Transverse colon (tissue), 4 donors: Measurements from ENCODE around the gene NEU1.
"Not testable (repeated sequence)": the region's sequence is repeated elsewhere in the genome, so short reads cannot be mapped to it uniquely, and the experiment has no call there.

ENCODE experiments used
- POLR2A ChIP-seq: fragments of 450-650 bp; IDR thresholded peaks from one replicate; pipeline ENCODE4 v1.6.1; 2016; ENCODE audit warnings: antibody characterized with exemption, mild to moderate bottlenecking, moderate library complexity
- POLR2AphosphoS5 ChIP-seq, 3 donors: sonication (generic); formaldehyde crosslinking; IDR thresholded peaks; one replicate each; pipeline ENCODE4 v1.6.1; 2016; ENCODE audit warnings: antibody characterized with exemption in 3 of 3
- TF ChIP-seq, protein P1 (sequence below), 5 experiments: fragments of 200-600 bp in 3 of 5; fragments of 450-650 bp in 2 of 5; sonication (generic) in 3 of 5; IDR thresholded peaks; 1 replicate in 2 of 5; 2 replicates in 3 of 5; pipeline ENCODE4 v1.5.1; 2016 to 2017; ENCODE audit warnings: antibody characterized with exemption in 5 of 5, inconsistent platforms in 3 of 5, mild to moderate bottlenecking in 2 of 5, moderate library complexity in 1 of 5

DNA sequence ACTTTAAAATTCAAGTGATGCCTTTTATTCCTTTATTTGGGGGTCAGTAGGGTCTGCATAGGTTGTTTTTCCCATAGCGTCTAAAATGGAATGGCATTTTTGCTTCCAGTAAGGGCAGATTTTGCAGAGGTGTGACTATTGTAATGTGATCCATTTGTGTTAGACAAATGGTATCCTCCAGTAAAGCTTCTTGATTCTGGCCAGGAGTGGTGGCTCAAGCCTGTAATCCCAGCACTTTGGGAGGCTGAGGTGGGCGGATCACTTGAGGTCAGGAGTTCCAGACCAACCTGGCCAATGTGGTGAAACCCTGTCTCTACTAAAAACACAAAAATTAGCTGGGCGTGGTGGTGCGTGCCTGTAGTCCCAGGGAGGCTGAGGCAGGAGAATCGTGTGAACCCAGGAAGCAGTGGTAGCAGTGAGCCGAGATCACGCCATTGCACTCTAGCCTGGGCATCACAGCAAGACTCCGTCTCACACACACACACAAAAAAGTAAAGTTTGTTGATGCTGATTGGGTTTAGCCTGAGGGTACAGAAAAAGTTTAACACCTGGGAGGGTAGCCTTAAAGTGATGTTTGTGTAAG lies 44.6 kb downstream of the NEU1 start:
- TF ChIP-seq POLR2AphosphoS5 (IDR thresholded peaks at IDR 0.05), result peak in 1 of 3 donors; percentile 66
- not testable (repeated sequence) for TF ChIP-seq POLR2A
- TF ChIP-seq, protein P1, sequence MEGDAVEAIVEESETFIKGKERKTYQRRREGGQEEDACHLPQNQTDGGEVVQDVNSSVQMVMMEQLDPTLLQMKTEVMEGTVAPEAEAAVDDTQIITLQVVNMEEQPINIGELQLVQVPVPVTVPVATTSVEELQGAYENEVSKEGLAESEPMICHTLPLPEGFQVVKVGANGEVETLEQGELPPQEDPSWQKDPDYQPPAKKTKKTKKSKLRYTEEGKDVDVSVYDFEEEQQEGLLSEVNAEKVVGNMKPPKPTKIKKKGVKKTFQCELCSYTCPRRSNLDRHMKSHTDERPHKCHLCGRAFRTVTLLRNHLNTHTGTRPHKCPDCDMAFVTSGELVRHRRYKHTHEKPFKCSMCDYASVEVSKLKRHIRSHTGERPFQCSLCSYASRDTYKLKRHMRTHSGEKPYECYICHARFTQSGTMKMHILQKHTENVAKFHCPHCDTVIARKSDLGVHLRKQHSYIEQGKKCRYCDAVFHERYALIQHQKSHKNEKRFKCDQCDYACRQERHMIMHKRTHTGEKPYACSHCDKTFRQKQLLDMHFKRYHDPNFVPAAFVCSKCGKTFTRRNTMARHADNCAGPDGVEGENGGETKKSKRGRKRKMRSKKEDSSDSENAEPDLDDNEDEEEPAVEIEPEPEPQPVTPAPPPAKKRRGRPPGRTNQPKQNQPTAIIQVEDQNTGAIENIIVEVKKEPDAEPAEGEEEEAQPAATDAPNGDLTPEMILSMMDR (IDR thresholded peaks at IDR 0.05), result not testable (repeated sequence)
